Mammary epithelial cell (primary cell): ENCODE measurements around the gene TCF12.

Experiments
- EZH2 ChIP-seq: IDR thresholded peaks from 2 replicates; pipeline ENCODE4 v1.6.1; 2012; ENCODE audit warnings: low read length, inconsistent platforms, borderline replicate concordance
- TF ChIP-seq, protein P1 (sequence below), 2 donors: IDR thresholded peaks in 1 of 2; conservative IDR thresholded peaks in 1 of 2; 2 replicates each; pipeline ENCODE4 v1.5.1; 2011 to 2012; ENCODE audit warnings: inconsistent platforms in 2 of 2, low read length in 2 of 2, mild to moderate bottlenecking in 2 of 2, control low read depth in 1 of 2, low read depth in 1 of 2; ENCODE audit not compliant: insufficient read depth in 1 of 2; ENCODE audit errors: extremely low read depth in 1 of 2

- TF ChIP-seq, protein P1, sequence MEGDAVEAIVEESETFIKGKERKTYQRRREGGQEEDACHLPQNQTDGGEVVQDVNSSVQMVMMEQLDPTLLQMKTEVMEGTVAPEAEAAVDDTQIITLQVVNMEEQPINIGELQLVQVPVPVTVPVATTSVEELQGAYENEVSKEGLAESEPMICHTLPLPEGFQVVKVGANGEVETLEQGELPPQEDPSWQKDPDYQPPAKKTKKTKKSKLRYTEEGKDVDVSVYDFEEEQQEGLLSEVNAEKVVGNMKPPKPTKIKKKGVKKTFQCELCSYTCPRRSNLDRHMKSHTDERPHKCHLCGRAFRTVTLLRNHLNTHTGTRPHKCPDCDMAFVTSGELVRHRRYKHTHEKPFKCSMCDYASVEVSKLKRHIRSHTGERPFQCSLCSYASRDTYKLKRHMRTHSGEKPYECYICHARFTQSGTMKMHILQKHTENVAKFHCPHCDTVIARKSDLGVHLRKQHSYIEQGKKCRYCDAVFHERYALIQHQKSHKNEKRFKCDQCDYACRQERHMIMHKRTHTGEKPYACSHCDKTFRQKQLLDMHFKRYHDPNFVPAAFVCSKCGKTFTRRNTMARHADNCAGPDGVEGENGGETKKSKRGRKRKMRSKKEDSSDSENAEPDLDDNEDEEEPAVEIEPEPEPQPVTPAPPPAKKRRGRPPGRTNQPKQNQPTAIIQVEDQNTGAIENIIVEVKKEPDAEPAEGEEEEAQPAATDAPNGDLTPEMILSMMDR (conservative IDR thresholded peaks at IDR 0.05 in 1 of 2, IDR thresholded peaks at IDR 0.05 in 1 of 2; ENCODE audit: extremely low read depth in 1 of 2, insufficient read depth in 1 of 2, low read depth in 1 of 2, low read length in 2 of 2): no peak
- no peak for TF ChIP-seq EZH2
Measured at GRCh38 chr15:57031082-57031481, 112.6 kb downstream of the TCF12 start.
